ENCODE measurements around the gene MARS1.

GRCh38 chr12:57554453-57554852, 66.6 kb downstream of the MARS1 start:
- TF ChIP-seq CTCF (IDR thresholded peaks at IDR 0.05; ENCODE audit: poor library complexity) (no peak), EZH2phosphoT487 (IDR thresholded peaks at IDR 0.05; ENCODE audit: low read depth, severe bottlenecking, unreplicated experiment) (no peak)

Data from hepatocyte (in vitro differentiated cells).